Measurements from ENCODE around the gene ZMYND10.

GRCh38 chr3:50316657-50317242, 28.8 kb downstream of the ZMYND10 start:
- TF ChIP-seq TAF1 (IDR thresholded peaks at IDR 0.05; ENCODE audit: borderline replicate concordance, low read depth, low read length) (no peak), RFX5 (IDR thresholded peaks at IDR 0.05; ENCODE audit: low read length) (no peak), USF2 (IDR thresholded peaks at IDR 0.05; ENCODE audit: borderline replicate concordance, low read depth, low read length) (no peak), YY1 (IDR thresholded peaks at IDR 0.05; ENCODE audit: low read depth) (no peak), REST (IDR thresholded peaks at IDR 0.05; ENCODE audit: low read depth, low read length) (no peak), SMC3 (IDR thresholded peaks at IDR 0.05; ENCODE audit: low read depth, low read length) (no peak), TCF12 (IDR thresholded peaks at IDR 0.05) (no peak), RAD21 (IDR thresholded peaks at IDR 0.05; ENCODE audit: low read length) (no peak)
- TF ChIP-seq, protein P1, sequence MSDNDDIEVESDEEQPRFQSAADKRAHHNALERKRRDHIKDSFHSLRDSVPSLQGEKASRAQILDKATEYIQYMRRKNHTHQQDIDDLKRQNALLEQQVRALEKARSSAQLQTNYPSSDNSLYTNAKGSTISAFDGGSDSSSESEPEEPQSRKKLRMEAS (IDR thresholded peaks at IDR 0.05; ENCODE audit: low read depth) = no peak
- TF ChIP-seq, protein P2, sequence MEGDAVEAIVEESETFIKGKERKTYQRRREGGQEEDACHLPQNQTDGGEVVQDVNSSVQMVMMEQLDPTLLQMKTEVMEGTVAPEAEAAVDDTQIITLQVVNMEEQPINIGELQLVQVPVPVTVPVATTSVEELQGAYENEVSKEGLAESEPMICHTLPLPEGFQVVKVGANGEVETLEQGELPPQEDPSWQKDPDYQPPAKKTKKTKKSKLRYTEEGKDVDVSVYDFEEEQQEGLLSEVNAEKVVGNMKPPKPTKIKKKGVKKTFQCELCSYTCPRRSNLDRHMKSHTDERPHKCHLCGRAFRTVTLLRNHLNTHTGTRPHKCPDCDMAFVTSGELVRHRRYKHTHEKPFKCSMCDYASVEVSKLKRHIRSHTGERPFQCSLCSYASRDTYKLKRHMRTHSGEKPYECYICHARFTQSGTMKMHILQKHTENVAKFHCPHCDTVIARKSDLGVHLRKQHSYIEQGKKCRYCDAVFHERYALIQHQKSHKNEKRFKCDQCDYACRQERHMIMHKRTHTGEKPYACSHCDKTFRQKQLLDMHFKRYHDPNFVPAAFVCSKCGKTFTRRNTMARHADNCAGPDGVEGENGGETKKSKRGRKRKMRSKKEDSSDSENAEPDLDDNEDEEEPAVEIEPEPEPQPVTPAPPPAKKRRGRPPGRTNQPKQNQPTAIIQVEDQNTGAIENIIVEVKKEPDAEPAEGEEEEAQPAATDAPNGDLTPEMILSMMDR (IDR thresholded peaks at IDR 0.05) = no peak
- TF ChIP-seq, protein P3, sequence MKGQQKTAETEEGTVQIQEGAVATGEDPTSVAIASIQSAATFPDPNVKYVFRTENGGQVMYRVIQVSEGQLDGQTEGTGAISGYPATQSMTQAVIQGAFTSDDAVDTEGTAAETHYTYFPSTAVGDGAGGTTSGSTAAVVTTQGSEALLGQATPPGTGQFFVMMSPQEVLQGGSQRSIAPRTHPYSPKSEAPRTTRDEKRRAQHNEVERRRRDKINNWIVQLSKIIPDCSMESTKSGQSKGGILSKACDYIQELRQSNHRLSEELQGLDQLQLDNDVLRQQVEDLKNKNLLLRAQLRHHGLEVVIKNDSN (IDR thresholded peaks at IDR 0.05; ENCODE audit: borderline replicate concordance, low read depth) = no peak

Data from SK-N-SH (cell line).